HUDEP-2 (cell line): Measurements from ENCODE around the gene KIF18B.

Source experiments
- DNase-seq, 76 experiments: peaks; one replicate each; lab custom pipeline; 2025; ENCODE audit not compliant: unreplicated experiment in 76 of 76; lab: John Stamatoyannopoulos, UW

Gene KIF18B

DNA sequence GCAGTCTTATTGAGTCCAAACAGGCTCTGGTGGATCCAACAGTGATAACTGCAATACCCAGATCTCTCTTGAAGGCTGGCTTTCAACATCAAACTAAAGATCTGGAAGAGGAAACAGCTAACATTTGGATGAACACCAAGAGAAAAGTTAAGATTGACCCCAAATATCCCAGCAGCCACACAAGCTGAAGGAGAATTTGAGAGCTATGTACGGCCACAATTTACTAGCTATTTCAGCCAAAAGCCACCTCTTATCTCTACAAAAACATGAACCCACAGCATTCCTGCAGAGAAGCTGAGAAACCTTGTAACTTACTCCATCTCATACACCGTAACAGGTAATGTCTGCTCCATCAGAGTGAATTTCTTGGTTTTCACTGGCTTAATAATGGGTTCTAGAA lies 62.6 kb downstream of the KIF18B start:
- DNase-seq = no peak

- no peak for DNase-seq
Measured at GRCh38 chr17:44881145-44881544, 66.4 kb downstream of the KIF18B start.

GRCh38 chr17:44880062-44880461 lies 67.5 kb downstream of the KIF18B start:
- no peak for DNase-seq

DNA sequence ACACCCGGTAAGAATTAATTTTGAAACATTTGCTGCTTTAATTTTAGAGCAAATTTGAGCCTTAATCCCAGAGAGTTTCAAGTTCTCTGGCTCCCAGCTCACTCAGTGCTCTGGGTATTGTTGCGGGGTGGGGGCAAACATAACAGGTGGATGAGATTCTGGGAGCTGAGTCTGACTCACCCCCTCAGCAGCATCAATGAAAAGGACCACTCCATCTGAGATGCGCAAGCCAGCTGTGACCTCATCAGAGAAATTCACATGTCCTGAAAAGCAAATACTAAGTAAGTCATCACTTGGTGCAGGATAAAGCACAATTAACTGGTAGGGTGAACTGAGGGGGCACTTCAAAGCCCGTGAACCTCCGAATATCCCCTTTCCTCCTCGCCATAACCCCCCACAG lies 68.2 kb downstream of the KIF18B start:
- DNase-seq = no peak

- peak in 19 of 76 experiments; percentile 1 to 28 (median 12) for DNase-seq
Measured at GRCh38 chr17:44878627-44879221, 68.8 kb downstream of the KIF18B start.

GRCh38 chr17:44877121-44877520 lies 70.5 kb downstream of the KIF18B start:
- DNase-seq = no peak

DNA sequence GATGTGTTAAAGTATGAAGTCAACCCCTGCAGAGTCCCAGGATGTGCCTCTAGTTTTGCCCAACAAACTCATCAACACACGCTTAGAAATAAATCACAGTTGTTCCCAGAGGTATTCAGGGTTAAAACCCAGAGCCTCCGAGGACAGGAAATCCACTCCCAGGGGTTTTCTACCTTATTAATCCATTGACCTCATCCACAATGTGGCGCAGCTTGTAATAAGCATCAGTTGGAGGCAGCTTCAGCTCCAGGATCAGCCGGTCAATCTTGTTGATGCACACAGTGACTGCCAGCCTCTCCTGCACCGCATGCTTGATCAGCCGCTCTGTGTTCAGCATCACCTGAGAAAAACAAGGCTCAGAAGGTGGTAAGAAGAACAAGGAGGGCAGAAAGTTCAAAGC lies 71.8 kb downstream of the KIF18B start:
- DNase-seq = no peak
